ENCODE measurements around the gene TMEM167B.

The TMEM167B gene

GRCh38 chr1:109083923-109084322 is 6.6 kb upstream of the TMEM167B start:
- Histone ChIP-seq H3K36me3 (ENCODE audit: insufficient read depth, low read length) (no peaks in the 10 kb centered on the region), H3K4me3 (ENCODE audit: low read depth in 1 of 2, low read length in 2 of 2) (no peak overlapping the region), H3K27ac (ENCODE audit: low read length) (no peak overlapping the region), H3K9me3 (ENCODE audit: insufficient read depth, low read length, severe bottlenecking) (no peaks in the 10 kb centered on the region), H3K79me2 (ENCODE audit: insufficient read depth, low read length) (no peaks in the 10 kb centered on the region), H3K4me2 (ENCODE audit: insufficient read depth, low read length) (no peak overlapping the region), H3K4me1 (ENCODE audit: insufficient read depth, low read length) (no peaks in the 10 kb centered on the region), H3K27me3 (ENCODE audit: insufficient read depth, low read length, poor library complexity) (no peaks in the 10 kb centered on the region), H4K20me1 (ENCODE audit: insufficient read depth, low read length) (no peaks in the 10 kb centered on the region), H3K9ac (ENCODE audit: low read depth, low read length) (no peak overlapping the region), H2AFZ (ENCODE audit: low read depth, low read length) (0 out of 2 replicates have a peak overlapping the region, but pooled peaks have one; percentile 7)
- TF ChIP-seq EZH2 (IDR thresholded peaks at IDR 0.05; ENCODE audit: borderline replicate concordance, low read depth, low read length, severe bottlenecking) (no peak), CTCF (IDR thresholded peaks at IDR 0.05; ENCODE audit: borderline replicate concordance, extremely low read depth, low read length, poor library complexity, severe bottlenecking) (no peak)
- ATAC-seq (ENCODE audit: insufficient read depth, low read depth): no peak
- DNase-seq: no peak

- H2AFZ ChIP-seq (ENCODE audit: low read depth, low read length): no peak overlapping the region
- TF ChIP-seq CTCF (IDR thresholded peaks at IDR 0.05; ENCODE audit: borderline replicate concordance, extremely low read depth, low read length, poor library complexity, severe bottlenecking) (no peak), EZH2 (IDR thresholded peaks at IDR 0.05; ENCODE audit: borderline replicate concordance, low read depth, low read length, severe bottlenecking) (no peak)
- H3K27ac ChIP-seq (ENCODE audit: low read length): no peak overlapping the region
- H3K36me3 ChIP-seq (ENCODE audit: insufficient read depth, low read length): no peaks in the 10 kb centered on the region
- peaks cover 7% of the 10 kb centered on the region for H3K4me1 ChIP-seq (ENCODE audit: insufficient read depth, low read length)
- no peaks in the 10 kb centered on the region for H4K20me1 ChIP-seq (ENCODE audit: insufficient read depth, low read length)
- H3K9me3 ChIP-seq (ENCODE audit: insufficient read depth, low read length, severe bottlenecking): no peaks in the 10 kb centered on the region
- no peak overlapping the region for H3K9ac ChIP-seq (ENCODE audit: low read depth, low read length)
- H3K27me3 ChIP-seq (ENCODE audit: insufficient read depth, low read length, poor library complexity): no peaks in the 10 kb centered on the region
- peaks cover 2% of the 10 kb centered on the region; the same call in 1 of the 2 replicates for H3K79me2 ChIP-seq (ENCODE audit: insufficient read depth, low read length)
- no peak for ATAC-seq (ENCODE audit: insufficient read depth, low read depth)
- no peak overlapping the region for H3K4me2 ChIP-seq (ENCODE audit: insufficient read depth, low read length)
- no peak for DNase-seq
- H3K4me3 ChIP-seq (ENCODE audit: low read depth in 1 of 2, low read length in 2 of 2): no peak overlapping the region
Observed at GRCh38 chr1:109084563-109085517, 5.7 kb upstream of the TMEM167B start.

GRCh38 chr1:109089242-109090015 is 1.1 kb upstream of the TMEM167B start:
- peak overlapping the region in 1 of 2 experiments; percentile 72; a peak in 2 of 4 replicates for H3K4me3 ChIP-seq (ENCODE audit: low read depth in 1 of 2, low read length in 2 of 2)
- ATAC-seq (ENCODE audit: insufficient read depth, low read depth) (0 out of 3 replicates have a peak, but pooled peaks have one; percentile 23), DNase-seq (peak; percentile 64)
- no peak overlapping the region for H3K27ac ChIP-seq (ENCODE audit: low read length)
- peak overlapping the region; percentile 71 for H3K9ac ChIP-seq (ENCODE audit: low read depth, low read length)
- H3K4me1 ChIP-seq (ENCODE audit: insufficient read depth, low read length): peaks cover 32% of the 10 kb centered on the region
- H2AFZ ChIP-seq (ENCODE audit: low read depth, low read length): no peak overlapping the region
- peaks cover 17% of the 10 kb centered on the region for H3K36me3 ChIP-seq (ENCODE audit: insufficient read depth, low read length)
- H3K27me3 ChIP-seq (ENCODE audit: insufficient read depth, low read length, poor library complexity): no peaks in the 10 kb centered on the region
- H4K20me1 ChIP-seq (ENCODE audit: insufficient read depth, low read length): peaks cover 7% of the 10 kb centered on the region; the same call in 1 of the 2 replicates
- H3K79me2 ChIP-seq (ENCODE audit: insufficient read depth, low read length): peaks cover 39% of the 10 kb centered on the region
- H3K9me3 ChIP-seq (ENCODE audit: insufficient read depth, low read length, severe bottlenecking): no peaks in the 10 kb centered on the region
- peak overlapping the region; percentile 96 for H3K4me2 ChIP-seq (ENCODE audit: insufficient read depth, low read length)
- TF ChIP-seq CTCF (IDR thresholded peaks at IDR 0.05; ENCODE audit: borderline replicate concordance, extremely low read depth, low read length, poor library complexity, severe bottlenecking): peak; percentile 83
- TF ChIP-seq EZH2 (IDR thresholded peaks at IDR 0.05; ENCODE audit: borderline replicate concordance, low read depth, low read length, severe bottlenecking): no peak

Data from DND-41 (cell line).